ENCODE results near the gene FNBP1.
"Not testable (repeated sequence)": the region's sequence is repeated elsewhere in the genome, so short reads cannot be mapped to it uniquely, and the experiment has no call there.

The FNBP1 gene

DNA sequence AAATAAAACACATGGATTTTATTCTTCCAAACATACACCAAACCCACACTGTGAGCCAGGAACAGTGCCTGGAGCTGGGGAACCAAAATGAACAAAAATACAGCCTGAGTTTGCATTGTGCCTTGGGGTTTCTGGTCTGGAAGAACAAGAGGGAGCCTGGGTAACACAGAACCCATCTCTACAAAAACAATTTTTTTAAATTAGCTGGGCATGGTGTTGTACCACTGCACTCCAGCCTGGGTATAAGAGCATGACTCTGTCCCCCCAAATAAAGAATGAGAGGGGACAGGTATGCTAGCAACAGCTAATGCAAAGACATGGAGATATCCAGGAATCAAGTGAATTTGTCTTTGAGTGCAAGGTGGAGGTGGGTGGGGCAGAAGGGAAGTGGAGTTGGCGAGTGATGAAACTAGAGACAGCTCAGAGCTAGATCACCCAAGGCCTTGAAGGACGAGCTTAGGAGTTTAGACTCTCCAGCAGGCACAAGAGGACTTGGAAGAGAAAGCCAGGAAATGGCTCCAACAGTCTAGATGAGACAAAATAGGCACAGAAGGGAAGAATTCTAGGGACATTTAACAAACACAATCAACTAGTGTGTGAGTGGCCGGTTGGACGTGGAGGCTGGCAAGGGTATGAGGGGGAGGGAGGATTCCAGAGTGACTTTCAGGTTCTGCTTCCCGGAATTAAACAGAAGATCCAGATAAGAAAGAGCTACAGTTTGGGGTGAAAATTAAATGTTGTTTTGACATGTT, 47.4 kb downstream of the FNBP1 start:
- in situ Hi-C loops (cut with MboI; ENCODE audit: low sequenced_read_pairs) = no loop called here

DNA sequence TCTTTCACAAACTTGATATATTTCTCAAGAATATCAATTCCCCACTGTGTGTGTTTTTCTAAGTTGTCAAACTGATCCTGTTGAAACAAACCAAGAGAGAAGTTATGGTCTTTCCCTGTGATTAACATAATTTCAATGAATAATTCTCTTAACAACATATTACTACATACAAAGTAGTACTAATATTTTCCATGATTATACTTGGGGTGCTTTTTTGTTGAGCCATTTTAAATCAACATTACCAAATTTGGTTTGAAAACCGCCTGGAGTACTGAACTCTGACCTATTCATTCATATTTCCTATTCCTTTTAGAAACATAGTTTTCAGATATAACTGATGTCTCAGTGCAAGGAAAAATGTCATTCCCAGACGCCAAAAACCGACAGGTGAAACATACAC, 48.1 kb downstream of the FNBP1 start:
- in situ Hi-C loops (cut with MboI; ENCODE audit: low sequenced_read_pairs) = no loop called here

DNA sequence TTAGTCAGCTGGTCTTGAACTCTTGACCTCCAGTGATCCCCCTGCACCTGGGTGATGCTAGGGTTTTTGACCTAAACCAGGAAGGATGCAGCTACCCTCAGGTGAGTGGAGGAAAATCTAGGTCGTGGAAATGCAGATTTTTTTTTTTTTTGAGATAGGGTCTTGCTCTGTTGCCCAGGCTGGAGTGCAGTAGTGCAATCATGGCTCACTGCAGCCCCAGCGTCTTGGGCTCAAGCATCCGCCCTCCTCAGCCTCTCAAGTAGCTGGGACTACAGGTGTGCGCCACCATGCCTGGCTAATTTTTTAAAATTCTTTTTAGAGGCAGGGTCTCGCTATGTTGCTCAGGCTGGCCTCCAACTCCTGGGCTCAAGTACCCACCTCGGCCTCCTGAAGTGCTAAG, 51.9 kb downstream of the FNBP1 start:
- in situ Hi-C loops (cut with MboI; ENCODE audit: low sequenced_read_pairs) = not testable (repeated sequence)

GRCh38 chr9:129990269-129991010, 52.5 kb downstream of the FNBP1 start:
- in situ Hi-C loops (cut with MboI; ENCODE audit: low sequenced_read_pairs) = no loop called here

DNA sequence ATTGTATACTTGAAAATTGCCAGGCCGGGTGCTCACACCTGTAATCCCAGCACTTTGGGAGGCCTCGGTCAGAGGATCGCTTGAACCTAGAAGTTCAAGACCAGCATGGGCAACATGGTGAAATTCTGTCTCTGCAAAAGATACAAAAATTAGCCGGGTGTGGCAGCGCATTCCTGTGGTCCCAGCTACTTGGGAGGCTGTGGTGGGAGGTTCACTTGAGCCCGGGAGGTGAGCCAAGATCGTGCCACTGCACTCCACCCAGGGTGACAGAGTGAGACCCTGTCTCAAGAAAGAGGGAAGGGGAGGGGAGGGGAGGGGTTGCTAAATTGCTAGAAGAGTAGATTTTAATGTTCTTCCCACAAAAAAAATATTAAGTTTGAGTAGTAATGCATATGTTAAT, 53.2 kb downstream of the FNBP1 start:
- in situ Hi-C loops (cut with MboI; ENCODE audit: low sequenced_read_pairs) = no loop called here

- in situ Hi-C loops (cut with MboI; ENCODE audit: low sequenced_read_pairs) = no loop called here
These were observed 53.7 kb downstream of the FNBP1 start for GRCh38 chr9:129989362-129989708.

GRCh38 chr9:129988607-129989361, 54.2 kb downstream of the FNBP1 start:
- in situ Hi-C loops (cut with MboI; ENCODE audit: low sequenced_read_pairs) = no loop called here

- in situ Hi-C loops (cut with MboI; ENCODE audit: low sequenced_read_pairs) = no loop called here
These were observed 55.0 kb downstream of the FNBP1 start for GRCh38 chr9:129987941-129988340.

GRCh38 chr9:129987047-129987446, 55.9 kb downstream of the FNBP1 start:
- in situ Hi-C loops (cut with MboI; ENCODE audit: low sequenced_read_pairs) = no loop called here

GRCh38 chr9:129984589-129984988, 58.4 kb downstream of the FNBP1 start:
- in situ Hi-C loops (cut with MboI; ENCODE audit: low sequenced_read_pairs) = not testable (repeated sequence)

GRCh38 chr9:129983891-129984290, 59.1 kb downstream of the FNBP1 start:
- in situ Hi-C loops (cut with MboI; ENCODE audit: low sequenced_read_pairs) = no loop called here

- in situ Hi-C loops (cut with MboI; ENCODE audit: low sequenced_read_pairs) = no loop called here
These were observed 61.6 kb downstream of the FNBP1 start for GRCh38 chr9:129981180-129981907.

- in situ Hi-C loops (cut with MboI; ENCODE audit: low sequenced_read_pairs) = not testable (repeated sequence)
These were observed 62.8 kb downstream of the FNBP1 start for GRCh38 chr9:129980224-129980623.

- in situ Hi-C loops (cut with MboI; ENCODE audit: low sequenced_read_pairs) = no loop called here
These were observed 63.8 kb downstream of the FNBP1 start for GRCh38 chr9:129979071-129979745.

DNA sequence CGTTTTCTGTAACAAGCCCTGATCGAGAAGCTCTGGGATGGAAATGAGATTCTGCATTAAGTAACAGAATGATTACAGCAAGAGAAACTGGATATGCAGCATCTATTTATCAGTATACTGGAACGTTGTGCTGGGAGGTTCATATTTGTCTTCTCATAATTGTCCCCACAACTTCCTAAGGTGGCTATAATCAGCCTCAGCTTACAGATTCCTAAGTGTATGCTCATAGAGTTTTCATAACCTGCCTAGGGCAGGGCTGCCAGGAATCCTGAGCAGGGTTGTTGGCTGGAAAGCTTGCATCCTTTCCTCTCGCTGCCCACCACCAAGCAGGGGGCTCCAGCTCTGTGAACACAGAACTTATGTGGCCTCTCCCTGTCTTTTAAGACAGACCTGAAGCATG, 70.2 kb downstream of the FNBP1 start:
- in situ Hi-C loops (cut with MboI; ENCODE audit: low sequenced_read_pairs) = no loop called here

GRCh38 chr9:129968690-129969485, 74.1 kb downstream of the FNBP1 start:
- in situ Hi-C loops (cut with MboI; ENCODE audit: low sequenced_read_pairs) = no loop called here

GRCh38 chr9:129964901-129965734, 77.9 kb downstream of the FNBP1 start:
- in situ Hi-C loops (cut with MboI; ENCODE audit: low sequenced_read_pairs) = no loop called here

DNA sequence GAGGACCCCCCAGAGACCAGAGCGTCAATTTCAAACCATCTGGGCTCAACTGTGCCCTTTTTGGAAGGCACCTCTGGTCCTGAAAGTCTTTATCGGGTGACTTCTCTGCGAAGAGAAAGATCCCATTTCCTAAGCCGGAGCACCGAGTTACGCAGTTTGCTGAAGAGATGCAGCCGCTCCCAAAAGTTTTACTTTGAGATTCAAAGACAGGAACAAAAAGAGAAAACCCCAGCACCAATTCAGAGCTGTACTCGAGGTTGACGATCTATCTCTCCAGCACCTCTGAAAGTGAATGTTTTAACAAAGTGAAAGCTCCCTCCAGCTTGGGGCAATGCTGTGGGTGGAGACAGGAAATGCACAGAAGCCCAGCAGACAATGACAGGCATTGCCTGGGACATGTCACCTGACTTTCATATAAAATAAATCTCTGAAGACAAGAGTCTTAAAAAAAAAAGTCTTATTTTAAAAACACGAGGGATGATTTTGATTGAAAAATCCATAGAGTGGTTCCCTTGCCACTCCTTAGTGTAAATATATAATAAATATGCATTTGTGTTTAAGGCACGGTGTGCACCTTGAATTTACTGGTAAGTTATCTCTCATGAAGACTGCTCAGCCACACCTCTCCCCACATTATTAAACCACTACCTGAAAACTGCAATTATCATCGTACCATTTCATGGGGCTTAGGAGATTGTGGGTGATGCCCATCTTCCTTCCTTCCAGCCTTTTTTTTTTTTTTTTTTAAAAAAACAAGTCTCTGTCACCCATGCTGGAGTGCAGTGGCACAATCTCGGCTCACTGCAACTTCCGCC, 79.9 kb downstream of the FNBP1 start:
- in situ Hi-C loops (cut with MboI; ENCODE audit: low sequenced_read_pairs) = no loop called here
